ENCODE results near the gene CYP3A4.
"Not testable (repeated sequence)": the region's sequence is repeated elsewhere in the genome, so short reads cannot be mapped to it uniquely, and the experiment has no call there.

The CYP3A4 gene

DNA sequence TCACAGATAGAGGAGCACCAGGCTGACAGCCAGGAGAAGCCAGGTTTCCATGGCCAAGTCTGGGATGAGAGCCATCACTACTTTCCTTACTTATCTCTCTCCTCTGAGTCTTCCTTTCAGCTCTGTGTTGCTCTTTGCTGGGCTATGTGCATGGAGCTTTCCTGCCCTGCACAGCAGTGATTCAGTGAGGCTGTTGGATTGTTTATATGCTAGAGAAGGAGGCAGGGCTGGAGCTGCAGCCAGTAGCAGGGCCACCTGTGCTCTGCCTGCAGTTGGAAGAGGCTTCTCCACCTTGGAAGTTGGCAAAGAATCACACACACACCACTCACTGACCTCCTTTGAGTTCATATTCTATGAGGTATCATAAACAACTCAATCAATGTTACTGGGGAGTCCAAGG, at the start of gene CYP3A4:
Gene CYP3A4, minus strand, starts transcription at position 178 of the 400 bp plus-strand sequence. Its CDS starts 103 bp downstream, at position 75.
- no peak for DNase-seq (ENCODE audit: low read depth in 2 of 3, low spot score in 1 of 3)

DNA sequence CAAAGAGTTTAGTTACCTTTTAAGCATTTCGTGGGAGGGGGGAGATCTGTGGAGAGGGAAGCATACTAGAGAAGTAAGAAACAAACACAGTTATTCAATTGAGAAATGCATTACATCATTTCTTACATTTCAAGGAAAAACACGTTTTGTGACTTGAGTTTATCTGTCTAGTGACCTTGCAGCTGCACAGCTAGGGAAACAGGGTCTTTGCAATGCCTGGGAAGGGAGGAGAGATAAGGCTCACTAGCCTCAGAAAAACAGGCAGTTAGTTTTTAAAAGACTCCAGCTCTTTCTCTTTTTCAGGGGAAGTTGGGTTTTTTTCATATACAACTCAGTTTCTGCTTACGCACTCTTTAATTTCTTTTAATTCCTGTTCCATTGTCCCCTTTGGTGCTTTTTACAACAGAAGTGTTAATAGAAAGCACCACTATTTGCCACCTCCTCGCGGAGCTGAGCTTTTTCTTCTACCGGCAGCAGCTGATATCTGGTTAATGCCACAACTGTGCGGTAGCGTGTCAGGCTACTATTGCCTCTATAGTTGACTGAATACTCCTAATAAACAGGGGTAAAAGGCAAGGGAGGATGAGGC, 49.4 kb upstream of the CYP3A4 start:
- DNase-seq (ENCODE audit: low read depth in 2 of 3, low spot score in 1 of 3), result no peak

DNA sequence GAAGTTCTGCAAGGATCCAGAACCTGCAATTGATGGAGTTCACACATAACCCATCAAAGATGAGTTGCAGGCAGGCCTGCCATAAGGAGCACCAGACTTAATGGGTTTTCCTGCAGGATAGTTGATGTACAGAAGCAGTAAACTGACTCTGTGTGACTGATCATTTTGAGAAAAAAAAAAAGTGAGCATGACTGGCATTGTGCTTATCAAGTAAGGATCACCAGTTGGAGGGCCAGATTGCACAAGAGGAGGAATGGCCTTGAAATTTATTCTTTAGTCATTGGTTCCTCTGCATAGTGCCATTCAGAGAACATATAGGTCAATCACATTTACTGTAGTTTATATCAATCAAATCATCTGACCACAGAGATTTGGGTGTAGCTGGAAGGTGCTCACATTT, 47.6 kb upstream of the CYP3A4 start:
- DNase-seq (ENCODE audit: low read depth in 2 of 3, low spot score in 1 of 3), result no peak

DNA sequence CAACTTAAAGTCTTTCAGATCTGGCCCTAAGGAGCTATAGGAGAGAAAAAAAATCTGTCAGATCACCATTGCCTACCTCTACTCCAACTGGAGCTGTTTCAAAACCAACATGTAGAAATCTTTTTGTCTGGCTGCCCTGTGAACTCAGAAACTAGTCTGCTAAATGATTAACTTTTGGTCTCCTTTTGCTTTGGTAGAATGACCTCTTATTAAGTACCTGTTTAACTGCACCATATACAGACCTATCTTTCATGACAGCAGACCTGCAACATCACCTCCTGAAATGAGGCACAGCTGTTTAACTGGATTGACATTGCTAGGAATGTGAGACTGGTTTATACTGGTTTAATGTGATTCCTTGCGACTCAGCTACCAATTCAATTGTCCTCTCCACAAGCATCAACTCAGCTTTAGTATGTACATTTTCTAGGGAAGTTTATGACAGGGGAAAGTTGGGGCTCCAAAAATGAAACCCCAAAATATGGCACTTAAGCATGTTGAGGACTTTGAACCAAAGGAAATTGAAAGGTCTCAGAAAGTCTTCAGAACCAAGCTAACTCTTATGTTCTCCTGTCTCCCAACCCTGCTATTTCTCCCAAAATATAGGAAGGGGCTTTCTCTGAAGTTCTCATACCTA, 45.7 kb upstream of the CYP3A4 start:
- DNase-seq (ENCODE audit: low read depth in 2 of 3, low spot score in 1 of 3), result no peak

DNA sequence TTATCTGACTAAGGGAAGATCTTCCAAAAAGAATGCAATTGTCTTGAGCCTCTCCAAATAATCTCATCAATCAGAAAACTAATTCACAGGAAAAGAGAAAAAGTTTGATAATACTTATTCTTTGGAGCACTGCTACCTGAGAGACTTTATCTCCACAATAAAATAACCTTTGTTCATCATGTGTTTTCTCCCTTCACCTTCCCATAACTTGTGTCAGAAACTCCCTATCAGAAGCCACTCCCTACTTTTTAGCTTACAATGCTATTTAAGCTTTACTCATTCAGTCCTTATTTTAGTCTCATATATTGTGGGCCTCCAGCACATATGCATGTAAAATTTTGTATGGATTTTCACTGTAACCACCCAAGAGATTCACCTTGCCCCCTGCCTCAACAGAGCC, 44.8 kb upstream of the CYP3A4 start:
- DNase-seq (ENCODE audit: low read depth in 2 of 3, low spot score in 1 of 3), result no peak

DNA sequence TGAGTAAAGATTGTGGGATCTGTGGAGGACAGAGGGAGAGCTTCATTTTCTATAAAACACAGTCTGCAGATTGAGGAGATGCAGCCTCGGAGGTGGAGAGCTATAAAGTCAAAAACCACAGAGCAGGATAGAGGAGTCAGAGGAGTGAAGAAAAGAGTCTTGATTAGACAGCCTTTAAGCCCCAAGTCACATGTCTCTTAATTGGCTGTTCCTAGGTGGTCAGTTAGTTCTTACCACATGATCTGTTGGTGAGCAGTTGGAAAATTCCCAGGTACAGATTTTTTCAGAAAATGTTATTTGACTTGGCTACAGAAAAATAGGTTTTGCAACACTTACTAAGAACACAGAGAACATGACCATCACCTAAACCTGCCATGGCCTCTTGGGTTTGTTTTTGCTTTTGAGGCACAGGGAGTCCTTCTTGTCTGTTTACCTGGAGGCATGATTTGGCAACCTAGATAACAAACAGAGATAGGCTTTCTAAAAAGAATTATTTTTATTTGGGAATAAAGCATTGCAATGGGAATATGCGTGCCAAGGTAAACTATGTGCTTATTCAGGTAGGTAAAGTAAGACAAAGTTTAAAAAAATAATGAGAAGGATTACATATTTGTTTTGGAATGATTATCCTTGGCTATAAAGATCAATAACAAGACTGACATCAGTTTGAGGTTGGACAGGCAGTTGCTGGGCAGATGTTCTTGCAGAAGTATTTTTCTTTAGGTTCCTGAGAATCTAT, 43.2 kb upstream of the CYP3A4 start:
- no peak for DNase-seq (ENCODE audit: low read depth in 2 of 3, low spot score in 1 of 3)

DNA sequence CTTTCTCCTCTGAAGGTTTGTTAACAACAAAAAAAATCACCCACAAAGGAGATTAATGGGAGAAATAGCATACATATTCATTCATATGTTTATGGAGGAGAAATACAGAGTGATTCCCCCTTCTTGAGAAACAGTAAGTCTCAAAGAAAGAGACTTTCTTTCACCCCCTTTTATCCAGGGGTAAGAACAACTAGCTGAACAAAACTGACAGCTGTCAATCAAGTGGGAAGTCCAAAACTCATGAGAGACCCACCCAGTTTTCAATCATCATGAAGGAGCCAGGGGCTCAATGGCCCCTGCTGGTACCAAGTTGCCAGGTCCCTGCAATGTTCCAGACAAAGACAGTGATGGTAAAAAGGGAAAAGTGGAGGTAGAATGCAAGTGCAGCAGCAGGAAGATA, 41.9 kb upstream of the CYP3A4 start:
- no peak for DNase-seq (ENCODE audit: low read depth in 2 of 3, low spot score in 1 of 3)

DNA sequence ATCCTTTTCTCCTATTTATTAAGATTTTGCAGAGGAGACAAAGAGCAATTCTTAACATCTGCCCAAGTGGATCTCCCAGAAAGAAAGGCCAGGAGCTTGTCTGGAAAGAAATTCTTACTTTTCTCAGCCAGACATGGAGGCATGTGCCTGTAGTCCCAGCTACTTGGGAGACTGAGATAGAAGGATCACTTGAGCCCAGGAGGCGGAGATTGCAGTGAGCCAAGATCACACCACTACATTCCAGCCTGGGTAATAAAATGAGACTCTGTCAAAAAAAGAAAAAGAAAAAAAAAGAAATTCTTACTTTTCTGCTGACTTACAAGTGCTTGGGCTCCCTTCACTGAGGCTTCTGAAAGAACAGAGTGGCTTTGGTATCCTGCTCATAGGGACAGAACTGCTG, 41.5 kb upstream of the CYP3A4 start:
- no peak for DNase-seq (ENCODE audit: low read depth in 2 of 3, low spot score in 1 of 3)

DNA sequence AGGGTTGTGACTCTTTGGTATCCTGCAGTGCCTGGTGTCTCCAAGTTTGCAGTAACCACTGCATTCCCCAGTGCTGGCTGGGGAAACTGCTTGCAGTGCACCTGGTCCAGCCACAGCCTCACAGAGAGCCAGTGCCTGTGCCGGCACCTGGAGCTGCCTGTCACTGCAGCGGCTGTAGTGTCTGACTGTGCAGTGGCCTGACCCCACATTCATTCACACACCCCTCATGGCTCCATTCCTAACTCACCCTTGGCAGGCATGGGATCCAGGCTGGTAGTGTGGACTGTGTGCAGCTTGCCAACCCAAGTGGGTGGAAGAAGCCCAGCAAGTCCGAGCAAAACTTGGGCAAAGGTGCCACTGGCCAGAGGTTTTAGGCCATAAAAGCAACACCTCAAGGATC, 40.1 kb upstream of the CYP3A4 start:
- no peak for DNase-seq (ENCODE audit: low read depth in 2 of 3, low spot score in 1 of 3)

DNA sequence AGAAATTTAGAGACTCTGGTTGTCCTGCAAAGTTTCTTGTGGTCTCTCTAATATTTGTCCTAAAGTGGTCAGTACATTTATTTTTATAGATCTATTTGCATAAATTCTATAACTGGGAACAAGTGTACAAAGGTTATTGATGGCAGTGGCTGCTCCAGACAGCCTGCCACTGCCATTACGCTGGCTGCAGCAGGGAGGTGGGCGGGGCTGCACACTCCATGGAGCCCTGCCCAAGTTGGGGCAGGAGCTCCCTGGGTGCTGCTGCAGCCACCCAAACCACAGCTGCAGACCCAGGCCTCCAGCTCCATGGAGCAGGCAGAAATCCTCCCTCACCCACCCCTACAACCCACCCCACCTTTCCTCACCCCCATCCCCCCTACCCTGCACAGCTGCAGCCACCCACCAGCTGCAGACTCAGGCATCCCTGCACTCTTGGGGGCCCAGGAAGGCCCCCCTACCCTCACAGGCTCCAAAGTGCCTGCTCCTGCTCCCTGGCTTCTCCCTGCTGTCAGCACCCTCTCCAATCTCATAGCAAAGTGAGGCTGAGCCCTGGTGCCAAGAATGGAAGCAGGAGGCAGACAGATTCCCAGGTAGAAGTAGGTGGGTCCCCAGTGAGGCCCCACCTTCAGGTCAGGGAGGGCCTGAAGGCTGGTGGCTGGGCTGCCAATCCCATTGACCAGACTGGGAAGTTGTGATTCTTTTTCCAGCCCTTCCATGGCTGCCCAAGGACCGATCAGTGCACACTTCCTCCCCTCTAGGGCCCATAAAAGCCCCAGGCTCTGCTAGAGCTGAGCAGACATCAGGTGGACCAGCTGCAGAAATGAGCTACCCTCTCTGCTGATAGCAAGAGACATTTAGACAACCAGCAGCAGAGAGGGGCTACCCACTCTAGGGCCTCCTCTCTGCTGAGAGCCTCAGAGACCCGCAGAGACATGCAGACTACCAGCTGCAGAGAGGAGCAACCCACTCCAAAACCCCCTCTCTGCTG, 39.0 kb upstream of the CYP3A4 start:
- DNase-seq (ENCODE audit: low read depth in 2 of 3, low spot score in 1 of 3), result no peak

DNA sequence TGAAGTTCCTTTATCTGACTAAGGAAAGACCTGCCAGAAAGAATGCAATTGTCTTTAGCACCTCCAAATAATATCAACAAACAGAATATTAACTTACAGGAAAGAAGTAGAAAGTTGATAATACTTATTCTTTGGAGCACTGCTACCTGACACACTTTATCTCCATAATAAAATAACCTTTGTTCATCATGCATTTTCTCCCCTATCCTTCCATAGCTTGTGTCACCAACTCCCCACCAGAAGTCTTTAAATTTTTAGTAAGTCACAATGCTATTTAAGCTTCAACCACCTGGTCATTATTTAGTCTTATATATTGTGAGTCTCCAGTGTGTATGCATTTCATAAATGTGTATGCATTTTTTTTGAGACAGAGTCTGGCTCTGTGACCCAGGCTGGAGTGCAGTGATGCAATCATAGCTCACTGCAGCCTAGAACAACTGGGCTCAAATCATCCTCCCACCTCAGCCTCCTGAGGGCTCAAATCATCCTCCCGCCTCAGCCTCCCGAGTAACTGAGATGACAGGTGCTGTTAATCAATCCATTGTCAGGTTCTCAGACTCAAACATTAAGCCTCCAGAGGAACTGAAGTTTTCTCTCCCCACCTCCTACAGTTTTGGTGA, 36.5 kb upstream of the CYP3A4 start:
- DNase-seq (ENCODE audit: low read depth in 2 of 3, low spot score in 1 of 3), result no peak

DNA sequence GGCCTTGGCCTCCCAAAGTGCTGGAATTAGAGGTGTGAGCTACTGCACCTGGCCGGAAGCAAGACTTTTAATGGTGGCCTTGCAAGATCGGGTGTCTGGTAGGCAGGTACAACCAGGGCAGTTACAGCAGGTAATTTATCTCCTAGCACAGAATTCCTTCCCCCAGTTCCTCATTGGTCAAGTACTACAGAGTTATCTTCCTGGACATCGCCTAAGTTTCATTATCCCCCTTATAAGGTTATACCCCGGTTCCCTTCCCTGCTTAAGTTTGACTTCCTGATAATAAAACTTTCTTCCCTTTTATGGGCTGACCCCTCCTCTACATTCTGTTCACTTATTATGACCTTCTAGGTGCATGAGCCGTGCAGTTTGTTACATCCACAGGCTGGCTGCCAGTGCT, 24.8 kb upstream of the CYP3A4 start:
- DNase-seq (ENCODE audit: low read depth in 2 of 3, low spot score in 1 of 3), result no peak

DNA sequence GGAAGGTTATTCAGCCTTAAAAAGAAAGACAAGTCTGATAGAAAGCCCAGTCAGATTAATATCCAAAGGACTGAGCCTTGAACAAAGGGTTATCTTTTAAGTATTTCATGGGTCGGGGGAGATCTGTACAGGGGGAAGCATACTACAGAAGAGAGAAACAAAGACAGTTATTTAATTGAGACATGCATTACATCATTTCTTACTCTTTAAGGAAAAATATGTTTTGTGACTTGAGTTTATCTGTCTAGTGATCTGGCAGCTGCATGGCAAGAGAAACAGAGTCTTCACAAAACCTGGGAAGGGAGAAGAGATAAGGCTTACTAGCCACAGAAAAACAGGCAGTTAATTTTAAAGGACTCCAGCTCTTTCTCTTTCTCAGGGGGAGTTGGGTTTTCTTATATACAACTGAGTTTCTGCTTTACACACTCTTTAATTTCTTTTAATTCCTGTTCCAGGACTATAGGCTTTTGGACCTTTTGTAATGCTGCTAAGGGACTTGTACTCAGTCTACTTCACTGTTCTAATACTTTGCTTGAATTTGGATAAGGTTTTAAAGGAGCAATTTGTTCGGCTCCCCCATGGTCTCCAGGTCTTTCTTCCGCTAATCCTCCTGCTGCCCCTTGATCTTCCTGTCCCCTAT, 23.0 kb upstream of the CYP3A4 start:
- no peak for DNase-seq (ENCODE audit: low read depth in 2 of 3, low spot score in 1 of 3)

DNA sequence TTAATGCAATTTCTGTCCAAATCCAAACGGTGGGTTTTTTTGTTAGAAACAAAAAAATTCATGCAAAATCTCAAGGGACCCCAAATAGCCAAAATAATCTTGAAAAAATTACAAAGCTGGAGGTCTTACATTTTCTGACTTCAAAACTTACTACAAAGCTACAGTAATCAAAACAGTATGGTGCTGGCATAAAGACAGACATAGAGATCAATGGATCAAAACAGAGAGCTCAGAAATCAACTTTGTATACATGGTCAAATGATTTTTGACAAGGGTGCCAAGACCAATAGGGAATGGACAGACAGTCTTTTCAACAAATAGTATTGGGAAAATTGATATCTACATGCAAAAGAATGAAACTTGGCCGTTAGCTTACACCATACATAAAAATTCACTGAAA, 21.7 kb upstream of the CYP3A4 start:
- DNase-seq (ENCODE audit: low read depth in 2 of 3, low spot score in 1 of 3), result no peak

DNA sequence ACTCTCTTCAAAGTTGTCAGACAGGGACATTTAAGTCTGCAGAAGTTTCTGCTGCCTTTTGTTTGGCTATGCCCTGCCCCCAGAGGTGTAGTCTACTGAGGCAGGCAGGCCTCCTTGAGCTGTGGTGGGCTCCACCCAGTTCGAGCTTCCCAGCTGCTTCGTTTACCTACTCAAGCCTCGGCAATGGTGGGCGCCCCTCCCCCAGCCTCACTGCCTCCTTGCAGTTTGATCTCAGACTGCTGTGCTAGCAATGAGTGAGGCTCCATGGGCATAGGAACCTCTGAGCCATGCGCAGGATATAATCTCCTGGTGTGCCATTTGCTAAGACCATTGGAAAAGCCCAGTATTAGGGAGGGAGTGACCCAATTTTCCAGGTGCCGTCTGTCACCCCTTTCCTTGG, 19.1 kb upstream of the CYP3A4 start:
- DNase-seq (ENCODE audit: low read depth in 2 of 3, low spot score in 1 of 3), result not testable (repeated sequence)

DNA sequence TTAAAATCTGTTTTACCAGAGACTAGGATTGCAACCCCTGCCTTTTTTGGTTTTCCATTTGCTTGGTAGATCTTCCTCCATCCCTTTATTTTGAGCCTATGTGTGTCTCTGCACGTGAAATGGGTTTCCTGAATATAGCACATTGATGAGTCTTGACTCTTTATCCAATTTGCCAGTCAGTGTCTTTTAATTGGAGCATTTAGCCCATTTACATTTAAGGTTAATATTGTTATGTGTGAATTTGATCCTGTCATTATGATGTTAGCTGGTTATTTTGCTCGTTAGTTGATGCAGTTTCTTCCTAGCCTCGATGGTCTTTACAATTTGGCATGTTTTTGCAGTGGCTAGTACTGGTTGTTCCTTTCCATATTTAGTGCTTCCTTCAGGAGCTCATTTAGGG, 17.4 kb upstream of the CYP3A4 start:
- not testable (repeated sequence) for DNase-seq (ENCODE audit: low read depth in 2 of 3, low spot score in 1 of 3)

DNA sequence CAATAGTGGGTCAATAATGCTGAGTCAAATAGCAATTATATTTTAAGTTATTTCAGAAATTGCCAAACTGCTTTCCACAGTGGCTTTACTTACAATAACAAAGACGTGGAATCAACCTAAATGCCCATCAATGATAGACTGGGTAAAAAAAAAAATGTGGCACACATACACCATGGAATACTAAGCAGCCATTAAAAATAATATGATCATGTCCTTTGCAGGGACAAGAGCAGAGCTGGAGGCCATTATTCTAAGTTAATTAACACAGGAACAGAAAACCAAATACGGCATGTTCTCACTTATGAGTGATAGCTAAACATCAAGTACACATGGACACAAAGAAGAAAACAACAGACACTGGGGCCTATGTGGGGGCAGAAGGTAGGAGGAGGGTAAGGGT, 15.0 kb upstream of the CYP3A4 start:
- no peak for DNase-seq (ENCODE audit: low read depth in 2 of 3, low spot score in 1 of 3)

DNA sequence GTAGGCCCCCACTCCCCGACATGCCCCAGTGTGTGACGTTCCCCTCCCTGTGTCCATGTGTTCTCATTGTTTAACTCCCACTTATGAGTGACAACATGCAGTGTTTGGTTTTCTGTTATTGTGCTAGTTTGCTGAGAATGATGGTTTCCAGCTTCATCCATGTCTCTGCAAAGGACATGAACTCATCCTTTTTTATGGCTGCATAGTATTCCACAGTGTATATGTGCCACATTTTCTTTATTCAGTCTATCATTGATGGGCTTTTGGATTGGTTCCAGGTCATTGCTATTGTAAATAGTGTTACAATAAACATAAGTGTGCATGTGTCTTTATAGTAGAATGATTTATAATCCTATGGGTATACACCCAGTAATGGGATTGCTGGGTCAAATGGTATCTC, 11.9 kb upstream of the CYP3A4 start:
- DNase-seq (ENCODE audit: low read depth in 2 of 3, low spot score in 1 of 3), result not testable (repeated sequence)

DNA sequence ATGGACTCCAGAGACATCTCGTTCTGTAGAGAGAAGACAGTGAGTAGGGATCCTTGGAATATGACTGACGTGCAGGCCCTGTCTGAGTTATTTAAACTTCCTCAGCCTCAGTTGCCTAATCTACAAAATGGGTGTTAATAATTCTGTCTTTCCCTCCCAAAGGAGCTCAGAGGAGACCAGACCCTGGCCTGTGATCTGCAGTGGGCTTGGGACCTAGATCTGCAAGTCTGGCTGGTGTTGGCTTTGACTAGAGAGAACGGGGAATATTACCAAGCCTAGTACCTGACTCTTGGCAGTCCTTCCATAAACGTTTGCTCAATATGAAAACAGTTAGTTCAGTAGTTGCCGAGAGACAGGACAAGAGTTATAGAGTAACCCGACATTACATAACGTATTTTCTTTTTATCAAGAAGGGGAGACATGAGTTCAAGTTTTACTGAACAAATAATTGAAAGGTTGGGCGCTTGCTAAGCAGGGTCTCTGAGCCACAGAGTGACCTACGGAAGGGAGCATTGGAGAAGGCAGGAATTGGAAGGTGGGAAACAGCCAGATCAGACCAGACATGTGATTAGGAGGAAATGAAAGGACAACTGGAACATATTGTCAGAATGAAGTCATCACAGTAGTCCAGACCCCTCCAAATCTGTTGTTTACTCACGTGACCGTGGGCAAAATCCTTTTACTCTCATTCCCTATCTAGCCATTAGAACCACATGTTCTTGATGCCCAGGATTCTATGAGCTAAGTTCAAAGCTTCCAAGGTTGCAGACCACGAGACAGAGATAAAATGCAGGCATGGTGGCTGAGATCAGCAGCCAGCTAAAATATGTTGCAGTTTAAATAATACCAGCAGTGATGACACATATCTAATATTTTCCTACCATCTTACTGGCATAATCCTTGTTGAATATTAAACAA, 10.9 kb upstream of the CYP3A4 start:
- DNase-seq (ENCODE audit: low read depth in 2 of 3, low spot score in 1 of 3), result no peak
